CD14-positive monocyte (primary cell): ENCODE data around the gene NRG3. TPM values are rescaled to one million over a fixed set of nuclear protein-coding genes. Genes with fewer than 3 reads are reported as not detected.

ENCODE experiments used
- DNase-seq, 3 donors: peaks; one replicate each; pipeline ENCODE4 v3.0.0-alpha.2; 2011 to 2022
- H2AFZ ChIP-seq: 2 replicates; pipeline ENCODE4 v1.6.0; 2012; ENCODE audit warnings: mild to moderate bottlenecking, low read depth, low read length, inconsistent platforms; ENCODE audit not compliant: insufficient read depth, poor library complexity, severe bottlenecking
- H3K27ac ChIP-seq, 2 donors: 1 replicate in 1 of 2; 2 replicates in 1 of 2; pipeline ENCODE4 v1.5.1; 2012 to 2013; ENCODE audit warnings: low read length in 2 of 2, control low read depth in 1 of 2, inconsistent platforms in 1 of 2, low read depth in 1 of 2, mild to moderate bottlenecking in 1 of 2
- H3K27me3 ChIP-seq, 2 donors: one replicate each; pipeline versions ENCODE4 v1.6.0 to v1.6.1; 2011 to 2013; ENCODE audit warnings: low read length in 2 of 2; ENCODE audit not compliant: control insufficient read depth in 2 of 2, insufficient read depth in 2 of 2
- H3K36me3 ChIP-seq, 2 donors: replicated peaks in 1 of 2; 1 replicate in 1 of 2; 2 replicates in 1 of 2; pipeline versions ENCODE4 v1.5.1 to v1.6.1; 2012 to 2013; ENCODE audit warnings: low read length in 2 of 2, control low read depth in 1 of 2, inconsistent platforms in 1 of 2, mild to moderate bottlenecking in 1 of 2; ENCODE audit not compliant: insufficient read depth in 2 of 2, control insufficient read depth in 1 of 2
- H3K4me1 ChIP-seq, 2 donors: 1 replicate in 1 of 2; 2 replicates in 1 of 2; pipeline versions ENCODE4 v1.5.1 to v1.6.1; 2012 to 2013; ENCODE audit warnings: low read length in 2 of 2, control low read depth in 1 of 2, inconsistent platforms in 1 of 2, mild to moderate bottlenecking in 1 of 2, moderate library complexity in 1 of 2; ENCODE audit not compliant: insufficient read depth in 2 of 2, control insufficient read depth in 1 of 2
- H3K4me2 ChIP-seq: replicated peaks from 2 replicates; pipeline ENCODE3; 2012; ENCODE audit warnings: low read length, moderate library complexity, mild to moderate bottlenecking; ENCODE audit not compliant: poor library complexity, severe bottlenecking; ENCODE audit errors: extremely low read depth
- H3K4me3 ChIP-seq, 3 experiments: fragments of 200-600 bp in 1 of 3; sonication (generic) in 1 of 3; replicated peaks in 1 of 3; 1 replicate in 2 of 3; 2 replicates in 1 of 3; pipeline ENCODE4 v1.5.1; 2011 to 2013; ENCODE audit warnings: low read length in 3 of 3, mild to moderate bottlenecking in 3 of 3, control low read depth in 2 of 3, low read depth in 2 of 3, inconsistent platforms in 1 of 3, moderate library complexity in 1 of 3
- H3K79me2 ChIP-seq: 2 replicates; pipeline ENCODE4 v1.6.0; 2012; ENCODE audit warnings: mild to moderate bottlenecking, control low read depth, inconsistent platforms, low read length, moderate library complexity; ENCODE audit not compliant: insufficient read depth
- H3K9ac ChIP-seq: 2 replicates; pipeline ENCODE4 v1.6.0; 2017; ENCODE audit warnings: low read length, mild to moderate bottlenecking; ENCODE audit not compliant: insufficient read depth, poor library complexity, severe bottlenecking
- H3K9me3 ChIP-seq, 2 donors: replicated peaks in 1 of 2; 1 replicate in 1 of 2; 2 replicates in 1 of 2; pipeline versions ENCODE4 v1.5.1 to v1.6.1; 2012 to 2013; ENCODE audit warnings: low read length in 2 of 2, control low read depth in 1 of 2; ENCODE audit not compliant: control insufficient read depth in 1 of 2, insufficient read depth in 1 of 2
- H4K20me1 ChIP-seq: 2 replicates; pipeline ENCODE4 v1.6.0; 2012; ENCODE audit warnings: mild to moderate bottlenecking, low read length, control low read depth, moderate library complexity; ENCODE audit not compliant: insufficient read depth
- H3K27ac Mint-ChIP-seq, 7 donors: one replicate each; pipeline ENCODE4 v1.8.0; 2020; ENCODE audit warnings: mild to moderate bottlenecking in 7 of 7, mixed read lengths in 7 of 7, moderate library complexity in 6 of 7, inconsistent platforms in 2 of 7
- H3K27me3 Mint-ChIP-seq, 3 donors: one replicate each; pipeline ENCODE4 v1.8.0; 2021 to 2022; ENCODE audit warnings: low read depth in 3 of 3, mild to moderate bottlenecking in 3 of 3, mixed read lengths in 3 of 3, moderate library complexity in 3 of 3, inconsistent platforms in 1 of 3
- H3K36me3 Mint-ChIP-seq, 2 donors: one replicate each; pipeline ENCODE4 v1.8.0; 2020; ENCODE audit warnings: mixed read lengths in 2 of 2, inconsistent platforms in 1 of 2, mild to moderate bottlenecking in 1 of 2
- H3K4me1 Mint-ChIP-seq: one replicate; pipeline ENCODE4 v1.8.0; 2020; ENCODE audit warnings: mild to moderate bottlenecking, mixed read lengths
- H3K4me3 Mint-ChIP-seq, 2 donors: one replicate each; pipeline ENCODE4 v1.8.0; 2020; ENCODE audit warnings: mild to moderate bottlenecking in 2 of 2, mixed read lengths in 2 of 2, moderate library complexity in 1 of 2
- H3K9me3 Mint-ChIP-seq, 7 donors: one replicate each; pipeline ENCODE4 v1.8.0; 2020 to 2022; ENCODE audit warnings: mixed read lengths in 7 of 7, mild to moderate bottlenecking in 6 of 7, moderate library complexity in 6 of 7, inconsistent platforms in 2 of 7
- CTCF ChIP-seq: fragments of 200-600 bp; IDR thresholded peaks from one replicate; pipeline ENCODE4 v1.8.0; 2022; ENCODE audit warnings: antibody characterized with exemption, mild to moderate bottlenecking
- WGBS: methylation state at CpG from one replicate; pipeline ENCODE4 v1.1.5; 2013; ENCODE audit warnings: missing lambda C conversion rate; ENCODE audit not compliant: insufficient coverage; 5-methylcytosine and 5-hydroxymethylcytosine counted together
- intact Hi-C, 2 donors: fragments of 100-400 bp; cut with micrococcal nuclease; formaldehyde crosslinking; loops; one replicate each; pipeline versions ENCODE4 v1.15.0 to v1.15.1; 2023
- polyA plus RNA-seq, 3 donors: library from polyadenylated mRNA; depleted of rRNA in 1 of 3; unstranded in 2 of 3; stranded (reverse) in 1 of 3; fragments of 300-500 nt in 2 of 3; fragments of >200 nt in 1 of 3; fragmentation: Illumina TruSeq in 2 of 3; gene quantifications; 1 replicate in 2 of 3; 2 replicates in 1 of 3; pipeline ENCODE4 v1.2.3, GENCODE V29; 2012 to 2021

The NRG3 gene
- polyA plus RNA-seq, 3 donors, result not detected

DNA sequence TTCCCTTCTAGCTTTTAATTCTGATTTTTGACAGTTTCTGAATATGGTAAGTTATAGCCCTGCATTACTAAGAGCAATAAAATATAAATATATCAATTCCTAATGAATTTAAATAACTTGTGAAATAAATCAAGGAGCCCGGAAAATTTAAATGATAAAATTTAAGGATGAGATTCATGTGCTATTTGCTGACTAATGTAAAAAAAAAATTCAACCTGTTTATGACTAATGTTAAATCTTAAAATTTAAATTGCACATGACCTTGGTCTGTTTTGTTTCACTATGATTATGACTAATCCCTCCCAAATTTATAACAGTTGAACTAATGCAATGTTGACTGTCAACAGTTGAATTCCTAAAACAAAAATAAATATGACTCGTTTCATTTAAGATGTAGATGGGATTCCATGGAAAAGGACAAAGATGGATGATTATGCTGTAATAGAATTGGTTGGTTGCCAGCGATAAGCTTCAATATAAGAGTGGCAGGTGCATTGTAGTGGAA lies 419.9 kb downstream of the NRG3 start:
- no peak for TF ChIP-seq CTCF

GRCh38 chr10:82308641-82309040 lies 433.6 kb downstream of the NRG3 start:
- Mint-ChIP-seq H3K9me3 (peaks cover 0 to 26% (median 2%) of the 10 kb centered on the region in 7 donors), H3K27me3 (no peaks in the 10 kb centered on the region), H3K27ac (no peak overlapping the region), H3K4me3 (no peak overlapping the region), H3K36me3 (no peaks in the 10 kb centered on the region), H3K4me1 (no peaks in the 10 kb centered on the region)
- H3K36me3 ChIP-seq, result no peaks in the 10 kb centered on the region
- no peaks in the 10 kb centered on the region for H3K79me2 ChIP-seq
- TF ChIP-seq CTCF, result no peak
- 0% methylated on average over 1 of the region's 4 CpGs for WGBS
- H3K4me1 ChIP-seq, result no peaks in the 10 kb centered on the region
- H3K9ac ChIP-seq, result no peak overlapping the region
- no peak overlapping the region for H3K4me2 ChIP-seq
- no peak overlapping the region for H2AFZ ChIP-seq
- no peak overlapping the region for H3K27ac ChIP-seq
- intact Hi-C loops, result no loop called here
- no peaks in the 10 kb centered on the region for H3K27me3 ChIP-seq
- H3K9me3 ChIP-seq, result no peaks in the 10 kb centered on the region
- H3K4me3 ChIP-seq, result no peak overlapping the region
- no peaks in the 10 kb centered on the region for H4K20me1 ChIP-seq
- no peak for DNase-seq

More for the DNA sequence above, 419.9 kb downstream of the NRG3 start:
- Histone ChIP-seq H3K9ac (no peak overlapping the region), H4K20me1 (no peaks in the 10 kb centered on the region), H3K27ac (no peak overlapping the region), H3K4me1 (no peaks in the 10 kb centered on the region), H3K36me3 (no peaks in the 10 kb centered on the region), H3K4me3 (no peak overlapping the region), H3K4me2 (no peak overlapping the region), H3K27me3 (no peaks in the 10 kb centered on the region), H3K9me3 (no peaks in the 10 kb centered on the region), H3K79me2 (no peaks in the 10 kb centered on the region), H2AFZ (no peak overlapping the region)
- Mint-ChIP-seq H3K27ac (no peak overlapping the region), H3K36me3 (no peaks in the 10 kb centered on the region), H3K9me3 (peaks cover 0 to 6% (median 5%) of the 10 kb centered on the region in 7 donors), H3K27me3 (peaks cover 0 to 3% (median 0%) of the 10 kb centered on the region in 3 donors), H3K4me3 (no peak overlapping the region), H3K4me1 (no peaks in the 10 kb centered on the region)
- intact Hi-C loops, result no loop called here
- no peak for DNase-seq
- no CpG with 5 or more reads among the region's 3 CpGs for WGBS
